NCI-H1048 (cell line): ENCODE measurements around the gene KCNA1.
"Not testable (repeated sequence)": the region's sequence is repeated elsewhere in the genome, so short reads cannot be mapped to it uniquely, and the experiment has no call there.

ENCODE experiments used
- DNase-seq: peaks from one replicate; lab custom pipeline; 2025; lab: John Stamatoyannopoulos, UW

KCNA1 gene

DNA sequence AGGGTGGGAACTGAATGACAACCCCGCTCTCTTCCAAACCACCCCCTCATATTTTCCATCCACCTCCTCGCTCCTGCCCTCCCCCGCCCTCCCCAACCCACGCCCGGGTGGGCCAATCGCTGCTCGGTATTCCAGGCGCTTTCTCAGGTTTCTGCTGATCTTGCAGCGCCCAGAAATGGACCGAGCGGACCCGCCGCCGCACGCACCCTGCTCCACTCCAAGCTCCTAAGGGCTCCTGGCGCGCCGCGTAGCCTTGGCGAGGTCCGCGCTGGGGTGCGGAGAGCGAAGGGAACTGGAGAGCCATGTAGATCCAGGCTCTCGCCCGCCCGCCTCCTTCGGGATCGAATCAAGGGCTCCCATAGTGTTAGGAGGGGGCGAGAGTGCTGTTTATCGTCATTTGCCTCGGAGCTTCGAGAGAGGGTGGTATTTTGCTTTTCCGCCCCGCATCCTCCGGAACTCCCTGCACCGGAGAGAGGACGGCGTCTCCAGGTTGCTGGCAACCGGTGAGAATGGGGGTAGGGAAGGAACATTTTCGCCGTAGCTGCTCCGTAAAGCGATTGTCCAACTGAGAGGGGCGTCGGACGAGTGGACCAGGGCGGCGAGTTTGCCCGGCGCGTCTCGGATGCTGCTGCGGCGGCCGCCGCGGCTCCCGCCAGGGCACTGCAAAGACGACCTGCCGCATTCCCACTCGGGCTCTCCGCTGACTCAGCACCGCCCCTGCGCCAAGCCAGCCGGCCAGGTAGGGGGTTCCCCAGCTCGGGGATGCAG lies at the start of gene KCNA1:
Gene KCNA1 (plus strand): TSS at position 172 of the 768 bp plus-strand sequence. CDS start 1,474 bp downstream, outside the sequence.
- DNase-seq, result no peak

DNA sequence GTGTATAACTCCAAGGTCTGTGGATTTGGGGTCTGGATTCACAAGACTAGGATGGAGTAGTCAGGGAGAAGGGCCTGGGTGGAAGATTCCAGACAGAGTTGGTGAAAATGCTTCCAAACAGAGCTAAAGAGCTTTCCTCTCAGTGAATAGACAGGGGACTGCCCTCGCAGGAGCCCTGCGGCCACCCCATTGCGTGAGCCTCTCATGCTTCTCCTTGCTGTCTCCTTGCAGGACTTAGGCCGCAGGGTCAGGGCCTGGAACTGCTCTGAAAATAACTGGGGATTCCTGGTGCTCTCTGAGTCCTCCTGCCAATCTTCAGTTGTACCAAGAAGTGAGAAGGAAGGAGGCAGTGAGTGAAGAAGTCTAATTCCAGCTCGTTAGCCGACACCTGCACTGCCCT lies 49.0 kb upstream of the KCNA1 start:
- no peak for DNase-seq

GRCh38 chr12:4862809-4863208 lies 46.9 kb upstream of the KCNA1 start:
- no peak for DNase-seq

DNA sequence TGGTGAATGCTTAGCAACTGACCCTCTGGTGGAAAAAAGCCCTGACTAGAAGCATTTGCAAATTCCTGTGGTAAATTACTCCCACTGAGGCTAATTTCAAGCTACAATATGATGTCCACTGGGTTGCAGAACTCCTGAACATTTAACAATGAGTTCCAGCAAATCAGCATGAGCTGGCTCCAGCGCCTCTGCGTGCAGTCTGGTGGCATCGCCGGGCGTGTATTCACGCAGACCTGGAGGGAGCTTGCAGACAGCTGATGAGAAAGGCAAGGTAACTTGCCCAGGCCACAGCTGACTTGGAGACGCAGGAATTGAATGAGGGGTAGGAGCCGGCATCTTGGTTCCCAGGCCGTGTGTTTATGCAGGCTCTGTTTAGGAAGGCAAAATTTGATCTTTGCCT lies 45.1 kb upstream of the KCNA1 start:
- DNase-seq, result no peak

GRCh38 chr12:4865246-4865645 lies 44.5 kb upstream of the KCNA1 start:
- DNase-seq, result no peak

GRCh38 chr12:4866299-4866698 lies 43.4 kb upstream of the KCNA1 start:
- no peak for DNase-seq

DNA sequence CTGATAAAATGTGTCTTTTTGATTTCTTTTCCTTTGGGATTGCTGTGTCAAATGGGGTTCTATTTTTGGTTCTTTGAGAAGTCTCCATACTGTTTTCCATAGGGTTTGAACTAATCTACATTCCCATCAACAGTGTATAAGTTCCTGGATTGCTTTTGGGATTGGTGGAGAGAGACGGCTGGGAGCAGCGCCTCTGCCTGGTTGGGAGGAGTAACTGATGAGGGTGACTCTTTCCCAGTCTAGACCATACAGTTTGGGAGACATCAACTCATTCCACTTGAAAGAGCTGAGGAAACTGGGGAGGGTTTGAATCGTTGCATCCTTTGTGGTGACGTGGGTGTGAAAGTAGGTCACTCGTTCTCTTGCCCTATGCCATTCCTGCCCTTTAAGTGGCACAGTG lies 42.3 kb upstream of the KCNA1 start:
- no peak for DNase-seq

DNA sequence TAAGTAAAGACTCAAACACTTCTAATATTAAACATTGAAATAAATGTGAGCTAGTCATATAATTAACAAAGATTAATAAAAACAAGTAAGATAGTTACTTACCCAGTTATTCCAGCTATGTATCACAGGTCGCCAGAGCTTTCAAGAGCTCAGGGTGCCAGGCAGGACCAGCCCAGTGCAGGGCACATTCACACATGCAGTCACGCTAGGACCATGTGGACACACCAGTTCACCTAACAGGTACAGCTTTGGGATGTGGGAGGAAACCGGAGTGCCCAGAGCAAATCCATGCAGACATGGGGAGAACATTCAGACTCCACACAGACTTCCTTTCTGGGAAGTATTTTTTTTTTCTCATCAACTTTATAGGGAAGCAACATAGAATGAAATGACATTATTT lies 39.3 kb upstream of the KCNA1 start:
- no peak for DNase-seq

DNA sequence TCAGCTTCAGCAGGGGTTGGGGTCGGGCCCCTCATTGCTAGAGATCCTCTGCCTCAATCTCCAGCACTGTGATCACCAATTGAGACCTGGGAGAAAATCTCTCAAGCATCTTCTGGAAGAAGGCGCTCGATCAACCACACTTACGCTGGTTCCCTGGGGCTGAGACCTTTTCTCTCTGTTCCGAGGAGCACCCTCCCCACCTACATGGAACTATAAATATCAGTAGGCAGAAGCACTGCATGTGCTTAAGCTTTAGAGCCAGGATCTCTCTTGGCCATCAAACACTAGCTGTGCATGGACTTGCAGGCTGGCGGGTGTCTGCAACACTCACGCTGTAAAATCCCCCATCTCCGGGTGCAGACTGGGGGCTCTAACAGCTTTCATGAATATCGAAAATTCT lies 38.2 kb upstream of the KCNA1 start:
- DNase-seq, result no peak

DNA sequence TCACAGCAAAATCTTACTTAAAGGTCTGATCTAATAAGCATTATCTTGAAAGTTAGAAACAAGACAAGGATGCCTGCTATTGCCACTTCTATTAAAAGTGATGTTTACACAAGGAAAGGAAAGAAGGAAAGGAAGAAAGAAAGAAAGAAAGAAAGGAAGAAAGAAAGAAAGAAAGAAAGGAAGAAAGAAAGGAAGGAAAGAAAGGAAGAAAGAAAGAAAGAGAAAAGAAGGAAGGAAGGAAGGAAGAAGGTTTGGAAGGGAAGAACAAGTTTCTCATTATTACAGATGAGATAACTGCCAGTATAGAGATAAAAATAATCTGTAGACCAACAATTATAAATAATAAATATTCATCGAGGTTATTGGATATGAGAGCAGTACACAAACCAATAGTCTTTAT lies 35.8 kb upstream of the KCNA1 start:
- DNase-seq, result no peak

- no peak for DNase-seq
Observed at GRCh38 chr12:4874671-4875070, 35.0 kb upstream of the KCNA1 start.

DNA sequence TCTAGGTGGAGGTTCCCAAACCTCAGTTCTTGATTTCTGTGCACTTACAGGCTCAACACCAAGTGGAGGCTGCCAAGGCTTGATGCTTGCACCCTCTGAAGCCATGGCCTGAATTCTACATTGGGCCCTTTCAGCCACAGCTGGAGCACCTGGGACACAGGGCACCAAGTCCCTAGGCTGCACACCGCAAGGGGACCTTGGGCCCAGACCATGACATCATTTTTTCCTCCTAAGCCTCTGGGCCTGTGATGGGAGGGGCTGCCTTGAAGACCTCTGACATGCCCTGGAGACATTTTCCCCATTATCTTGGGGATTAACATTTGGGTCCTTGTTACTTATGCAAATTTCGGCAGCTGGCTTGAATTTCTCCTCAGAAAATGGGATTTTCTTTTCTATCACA lies 30.2 kb upstream of the KCNA1 start:
- DNase-seq, result not testable (repeated sequence)

- DNase-seq, result no peak
Observed at GRCh38 chr12:4881266-4882064, 28.2 kb upstream of the KCNA1 start.

GRCh38 chr12:4891866-4892265 lies 17.8 kb upstream of the KCNA1 start:
- DNase-seq, result no peak

GRCh38 chr12:4892418-4892817 lies 17.3 kb upstream of the KCNA1 start:
- no peak for DNase-seq

DNA sequence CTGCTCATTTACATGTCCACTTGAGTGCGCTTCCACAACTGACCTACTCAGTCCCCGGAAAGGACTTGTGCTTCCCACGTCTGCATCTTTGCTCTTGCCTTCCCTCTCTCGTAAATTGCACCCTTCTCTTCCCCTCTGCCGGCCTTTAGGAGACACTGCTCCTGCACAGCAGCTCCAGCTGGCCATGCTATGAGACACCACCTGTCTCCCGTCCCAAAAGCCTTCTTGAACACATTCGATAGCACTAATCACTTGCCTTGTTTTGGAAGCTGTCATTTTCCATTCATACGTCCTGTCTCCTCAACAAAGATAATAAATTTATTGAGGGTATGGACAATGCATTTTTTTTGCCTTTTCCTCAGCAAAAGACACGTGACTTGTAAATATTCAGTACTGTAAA lies 15.7 kb upstream of the KCNA1 start:
- DNase-seq, result no peak

DNA sequence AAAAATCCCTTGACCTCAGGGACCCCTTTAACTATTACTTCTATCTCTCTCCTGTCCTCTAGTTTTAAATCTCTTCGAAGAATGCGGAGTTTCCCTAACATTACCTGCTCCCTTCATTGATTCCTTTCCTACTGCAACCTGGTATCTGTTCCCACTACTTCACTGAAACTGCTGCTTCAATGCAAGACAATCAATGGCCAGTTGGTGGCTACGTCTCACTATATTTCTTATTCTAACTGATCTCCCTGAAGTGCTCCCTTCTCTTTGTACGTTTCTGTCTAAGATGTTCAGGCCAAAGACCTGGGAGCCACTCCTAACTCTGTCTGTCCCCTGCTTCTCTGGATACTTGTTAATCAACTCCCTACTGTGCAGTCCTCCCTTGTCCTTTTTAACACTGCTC lies 10.3 kb upstream of the KCNA1 start:
- no peak for DNase-seq

GRCh38 chr12:4900327-4900726 lies 9.4 kb upstream of the KCNA1 start:
- DNase-seq, result no peak

DNA sequence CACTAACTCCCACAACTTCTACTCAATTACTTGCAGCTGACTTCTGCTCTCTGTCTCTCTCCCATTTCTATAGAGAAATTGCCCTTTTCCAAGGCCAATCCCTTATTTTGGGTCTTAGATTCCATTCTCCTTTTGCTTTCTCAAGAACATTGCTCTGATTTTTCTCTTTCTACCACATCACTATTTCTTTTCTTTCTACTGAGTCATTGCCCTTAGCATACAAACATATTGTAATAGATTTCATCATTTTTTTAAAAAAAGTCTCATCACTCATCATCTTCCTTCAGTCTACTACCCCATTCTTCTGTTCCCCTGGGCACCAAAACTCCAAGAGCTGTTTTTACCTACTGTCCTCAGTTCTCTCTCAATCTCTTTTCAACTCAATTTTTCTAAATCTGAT lies 4.4 kb upstream of the KCNA1 start:
- no peak for DNase-seq

- DNase-seq, result no peak
Observed at GRCh38 chr12:4908684-4909409, 858 bp upstream of the KCNA1 start.

DNA sequence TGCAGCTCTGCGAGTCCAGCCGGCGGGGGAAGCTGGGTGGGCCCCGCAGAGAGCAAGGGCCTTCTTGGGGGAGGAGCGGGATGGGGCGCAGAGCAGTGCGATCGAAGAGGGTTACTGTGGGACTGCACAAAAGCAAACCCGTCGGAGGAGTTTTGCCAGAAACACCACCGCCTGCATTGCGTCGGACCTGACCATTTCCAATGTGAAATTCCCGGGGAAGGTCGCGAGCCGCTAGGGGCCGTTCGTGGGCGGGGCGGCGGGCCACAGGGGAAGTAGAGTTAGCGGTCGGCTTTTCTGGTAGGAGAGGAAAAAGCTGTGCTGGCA lies 333 bp upstream of the KCNA1 start:
- DNase-seq, result no peak

DNA sequence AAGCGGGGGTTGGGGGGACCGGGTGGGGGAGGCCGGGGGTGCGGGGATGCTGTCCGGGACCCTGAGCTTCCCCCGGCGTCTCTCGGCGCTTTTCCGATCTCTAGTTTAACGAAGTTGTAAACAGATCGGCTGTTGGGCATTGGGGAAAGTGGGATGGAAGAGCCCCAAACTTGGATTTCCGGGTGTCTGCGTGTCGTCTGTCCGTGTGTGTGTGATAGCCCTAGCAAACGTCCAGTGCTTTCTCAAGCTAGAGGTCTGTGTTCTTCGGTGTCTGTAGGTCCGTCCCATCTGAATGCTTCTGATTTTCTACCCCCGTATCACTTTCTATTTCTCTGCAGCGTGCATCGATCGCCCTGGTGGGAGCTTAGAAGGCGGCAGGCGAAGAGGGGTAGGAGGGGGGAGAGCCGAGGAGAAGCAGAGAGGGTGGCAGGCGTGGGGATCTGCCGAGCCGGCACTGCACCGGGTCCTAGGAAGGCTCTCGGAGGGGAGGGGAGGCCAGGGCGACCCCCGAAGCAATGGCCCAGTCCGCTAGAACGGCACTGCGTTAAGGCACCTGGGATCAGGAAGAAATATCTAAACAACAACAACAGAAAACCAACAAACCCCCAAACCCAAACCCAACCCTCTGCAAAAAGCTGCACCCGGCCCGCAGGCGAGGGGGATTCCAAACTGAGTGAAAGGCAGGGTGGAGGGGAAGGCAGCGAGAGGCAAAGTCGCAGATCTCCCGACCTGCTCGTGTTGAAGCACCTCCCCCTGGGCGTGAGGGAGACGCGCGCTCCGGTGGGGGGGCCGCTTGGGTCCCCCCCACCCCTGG lies 1.0 kb downstream of the KCNA1 start:
- DNase-seq, result no peak
